Activated T-cell treated with anti-CD3 and anti-CD28 coated beads, Interleukin-2, amount 50 U/mL, for 24 hours (primary cell): ENCODE data around the gene DAD1.

Source experiments
- DNase-seq: peaks from one replicate; pipeline ENCODE4 v3.0.0-alpha.2; 2020
- H3K27ac Mint-ChIP-seq: 2 replicates; pipeline ENCODE4 v1.8.0; 2020; ENCODE audit warnings: mild to moderate bottlenecking, mixed read lengths
- H3K27me3 Mint-ChIP-seq: 2 replicates; pipeline ENCODE4 v1.8.0; 2020; ENCODE audit warnings: mixed read lengths
- H3K36me3 Mint-ChIP-seq: 2 replicates; pipeline ENCODE4 v1.8.0; 2020; ENCODE audit warnings: low read depth, mixed read lengths
- H3K4me1 Mint-ChIP-seq: 2 replicates; pipeline ENCODE4 v1.8.0; 2020; ENCODE audit warnings: low read depth, mixed read lengths
- H3K4me3 Mint-ChIP-seq: 2 replicates; pipeline ENCODE4 v1.8.0; 2020; ENCODE audit warnings: mild to moderate bottlenecking, moderate library complexity, mixed read lengths
- H3K9me3 Mint-ChIP-seq: 2 replicates; pipeline ENCODE4 v1.8.0; 2020; ENCODE audit warnings: mixed read lengths

DAD1 gene

DNA sequence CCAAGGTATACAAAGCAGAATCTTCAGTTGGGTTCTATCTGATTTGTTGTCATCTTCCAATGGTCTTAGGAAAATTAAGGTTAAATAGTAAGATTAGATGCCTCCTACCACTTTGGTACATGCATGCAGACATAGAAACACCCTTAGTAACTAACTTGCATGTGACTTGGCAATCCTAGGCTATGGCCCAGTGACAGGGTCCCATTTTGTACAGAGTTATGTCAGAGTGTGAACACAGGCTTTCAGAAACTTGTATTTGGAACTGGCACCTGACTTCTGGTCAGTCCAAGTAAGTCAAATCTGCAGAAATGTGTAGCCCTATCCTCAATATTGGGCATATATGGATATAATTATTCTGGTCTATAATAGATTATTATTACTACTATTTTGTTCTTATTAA, 53.1 kb downstream of the DAD1 start:
- Mint-ChIP-seq H3K4me1 (peaks cover 96% of the 10 kb centered on the region), H3K9me3 (no peaks in the 10 kb centered on the region), H3K27ac (peak overlapping the region; percentile 97), H3K4me3 (peak overlapping the region; percentile 86), H3K27me3 (no peaks in the 10 kb centered on the region), H3K36me3 (peaks cover 97% of the 10 kb centered on the region)
- no peak for DNase-seq

DNA sequence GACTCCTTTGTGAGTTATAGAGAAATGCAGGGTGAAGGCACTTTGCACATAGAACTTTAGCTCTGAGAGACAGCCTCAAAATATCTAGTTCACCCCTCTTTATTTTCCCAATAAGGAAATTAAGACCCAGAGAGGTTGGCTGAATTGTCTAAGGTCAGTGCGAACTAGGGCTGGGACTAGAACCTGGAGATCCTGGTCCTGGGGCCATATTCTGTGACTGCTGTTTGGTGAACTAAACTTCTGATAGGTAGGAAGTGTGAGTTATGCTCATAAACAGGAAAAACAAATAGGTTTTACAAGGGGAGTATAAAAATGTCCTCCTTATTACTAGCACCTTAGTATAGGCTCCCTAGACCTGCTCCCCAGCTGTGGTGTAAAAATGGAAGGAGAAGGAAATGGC, 53.9 kb downstream of the DAD1 start:
- Mint-ChIP-seq H3K4me1 (peaks cover 94% of the 10 kb centered on the region), H3K36me3 (peaks cover 95% of the 10 kb centered on the region), H3K4me3 (peak overlapping the region; percentile 86), H3K9me3 (no peaks in the 10 kb centered on the region), H3K27ac (peak overlapping the region; percentile 97), H3K27me3 (no peaks in the 10 kb centered on the region)
- no peak for DNase-seq

DNA sequence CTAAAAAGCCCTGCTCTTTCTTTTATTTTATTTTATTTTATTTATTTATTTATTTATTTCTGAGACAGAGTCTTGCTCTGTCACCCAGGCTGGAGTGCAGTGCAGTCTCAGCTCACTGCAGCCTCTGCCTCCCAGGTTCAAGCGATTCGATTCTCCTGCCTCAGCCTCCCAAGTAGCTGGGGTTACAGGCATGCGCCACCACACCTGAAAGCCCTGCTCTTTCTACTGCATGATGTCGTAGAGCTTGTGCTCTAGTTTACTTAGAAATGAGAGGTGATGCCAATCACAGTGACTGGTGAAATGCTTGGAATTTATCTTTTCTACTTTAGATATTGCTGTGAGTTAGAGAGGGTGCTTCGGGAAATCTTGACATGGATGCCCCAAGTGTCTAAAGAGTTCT, 54.5 kb downstream of the DAD1 start:
- Mint-ChIP-seq H3K27ac (peak overlapping the region; percentile 97), H3K27me3 (no peaks in the 10 kb centered on the region), H3K9me3 (no peaks in the 10 kb centered on the region), H3K4me1 (peaks cover 94% of the 10 kb centered on the region), H3K36me3 (peaks cover 95% of the 10 kb centered on the region), H3K4me3 (peak overlapping the region; percentile 86)
- DNase-seq: no peak

DNA sequence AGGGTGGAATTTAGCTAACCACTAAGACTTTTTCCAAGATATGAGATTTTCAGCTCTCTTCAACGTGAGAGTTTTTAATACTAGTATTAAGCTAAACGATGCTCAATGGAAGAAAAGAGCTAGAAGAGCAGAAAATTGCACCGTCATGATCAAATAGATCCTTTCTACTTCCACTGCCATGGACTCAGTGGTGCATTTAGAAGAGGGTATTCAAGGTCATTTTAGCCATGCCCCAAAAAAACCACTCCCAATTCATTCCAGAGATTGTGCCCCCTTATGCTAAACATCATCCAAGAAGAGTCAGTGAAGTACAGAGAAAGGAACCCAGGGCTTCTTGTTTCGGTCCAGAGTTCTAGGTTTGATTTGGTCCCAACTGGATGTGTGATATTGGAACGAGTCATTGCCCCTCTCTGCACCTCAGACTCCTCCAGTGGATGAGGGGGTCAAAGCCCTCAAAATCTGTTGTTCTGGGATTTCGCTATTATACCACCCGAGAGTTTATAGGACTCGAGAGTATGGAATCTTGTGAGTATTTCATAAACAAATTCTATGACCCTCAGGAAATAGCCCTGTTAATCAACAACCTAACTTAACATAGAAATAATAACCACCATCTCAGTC, 55.2 kb downstream of the DAD1 start:
- DNase-seq: no peak
- Mint-ChIP-seq H3K27me3 (no peaks in the 10 kb centered on the region), H3K4me1 (peaks cover 94% of the 10 kb centered on the region), H3K36me3 (peaks cover 95% of the 10 kb centered on the region), H3K27ac (peak overlapping the region; percentile 97), H3K9me3 (no peaks in the 10 kb centered on the region), H3K4me3 (peak overlapping the region; percentile 86)

DNA sequence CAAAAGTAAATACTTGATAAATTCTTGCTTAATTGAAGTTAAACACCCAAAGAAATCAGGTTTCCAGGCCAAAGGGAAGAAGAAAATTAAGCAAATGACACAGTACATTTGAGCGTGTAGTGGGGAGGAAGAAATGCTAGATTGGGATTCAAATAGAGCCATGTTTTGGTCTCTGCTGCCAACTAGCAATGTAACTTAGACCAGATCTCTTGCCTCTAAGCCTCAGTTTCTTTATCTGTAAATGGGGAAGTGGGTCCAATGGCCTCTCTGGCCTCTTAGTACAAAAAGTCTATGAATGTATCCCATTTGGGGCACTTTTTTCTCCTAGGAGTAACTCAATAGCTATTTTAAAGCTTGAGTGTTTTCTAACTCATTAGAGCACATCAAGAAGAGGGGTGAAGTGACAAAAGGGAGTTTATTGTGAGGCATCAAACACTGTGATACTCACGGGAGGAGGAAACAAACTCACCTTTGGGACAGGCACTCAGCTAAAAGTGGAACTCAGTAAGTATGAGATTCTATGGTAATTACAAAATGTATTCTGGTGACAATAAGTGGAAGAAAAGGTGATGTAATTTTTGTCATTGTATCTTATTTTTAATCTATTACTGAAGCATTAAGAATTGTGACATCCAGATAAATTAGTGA, 55.8 kb downstream of the DAD1 start:
- Mint-ChIP-seq H3K27me3 (no peaks in the 10 kb centered on the region), H3K4me3 (peak overlapping the region; percentile 86), H3K4me1 (peaks cover 94% of the 10 kb centered on the region), H3K36me3 (peaks cover 95% of the 10 kb centered on the region), H3K27ac (peak overlapping the region; percentile 97), H3K9me3 (no peaks in the 10 kb centered on the region)
- DNase-seq: no peak

DNA sequence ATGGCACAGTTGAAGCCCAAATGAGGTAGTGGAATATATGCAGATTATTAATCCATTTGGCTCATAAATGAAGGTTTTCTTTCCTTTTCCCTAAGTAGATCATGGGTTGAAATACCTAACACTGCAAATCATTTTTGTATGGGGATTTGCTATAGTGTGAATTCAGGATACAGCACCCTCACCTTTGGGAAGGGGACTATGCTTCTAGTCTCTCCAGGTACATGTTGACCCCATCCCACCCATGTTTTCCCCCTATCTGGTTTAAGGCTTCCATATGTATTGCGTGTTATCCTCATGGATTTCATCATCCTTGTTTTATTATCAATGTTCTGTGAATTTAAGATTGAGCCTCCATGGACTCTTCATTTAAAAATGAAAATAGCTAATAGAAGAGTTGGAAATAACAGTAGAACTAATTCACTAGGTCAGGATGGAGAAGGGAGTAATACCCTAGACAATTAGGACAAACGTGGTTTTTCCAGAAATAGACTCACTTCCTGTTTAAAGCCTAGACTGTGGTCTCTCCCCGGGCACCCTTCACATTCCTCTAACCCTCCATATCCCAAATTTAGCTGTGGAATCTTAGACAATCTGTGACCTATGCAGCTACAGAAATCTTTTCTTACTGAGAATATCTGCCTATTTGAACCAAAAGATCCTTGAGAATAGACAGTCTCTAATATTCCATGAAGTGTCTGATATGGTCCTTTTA, 56.5 kb downstream of the DAD1 start:
- Mint-ChIP-seq H3K27ac (peak overlapping the region; percentile 97), H3K36me3 (peaks cover 95% of the 10 kb centered on the region), H3K4me3 (peak overlapping the region; percentile 86), H3K27me3 (no peaks in the 10 kb centered on the region), H3K9me3 (no peaks in the 10 kb centered on the region), H3K4me1 (peaks cover 91% of the 10 kb centered on the region)
- DNase-seq: no peak

DNA sequence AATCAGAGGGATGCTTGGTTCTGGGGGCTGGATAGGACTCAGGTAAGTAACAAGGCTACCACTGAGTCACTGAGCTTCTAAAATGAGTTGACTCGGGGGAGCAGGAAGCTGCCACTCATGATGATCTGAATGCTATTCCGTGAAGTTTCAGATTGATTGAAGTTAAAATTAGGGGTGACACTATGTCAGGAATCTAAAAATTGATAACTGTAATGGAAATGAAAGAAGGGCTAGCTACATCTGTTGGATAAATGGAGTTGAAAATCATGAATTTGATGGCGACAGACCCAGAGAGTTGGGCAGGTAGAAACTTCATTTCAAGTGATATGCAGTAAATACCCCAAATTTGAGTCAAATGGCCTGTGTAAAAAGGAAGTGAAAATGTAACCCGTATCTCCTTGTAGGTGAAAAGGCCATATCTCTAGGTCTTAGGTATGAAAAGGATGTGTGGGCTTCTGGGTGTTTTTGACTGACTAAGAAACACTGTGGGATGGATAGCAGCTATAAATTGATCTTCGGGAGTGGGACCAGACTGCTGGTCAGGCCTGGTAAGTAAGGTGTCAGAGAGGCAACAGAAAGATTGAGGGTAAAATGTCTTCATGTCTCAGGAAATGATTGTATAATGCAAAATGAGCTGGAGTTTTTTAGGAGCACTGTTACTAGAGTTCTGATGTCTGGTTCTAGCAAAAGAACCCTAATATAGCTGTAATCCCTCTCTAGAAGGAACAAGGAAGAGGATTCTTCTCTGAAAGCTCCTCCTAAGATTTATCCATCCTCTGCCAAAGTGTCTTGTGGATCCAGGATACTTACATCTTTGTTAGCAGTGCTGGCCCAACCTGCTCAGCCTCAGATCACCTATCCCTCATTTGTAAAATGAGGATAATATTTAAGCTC, 57.3 kb downstream of the DAD1 start:
- Mint-ChIP-seq H3K36me3 (peaks cover 95% of the 10 kb centered on the region), H3K27ac (peak overlapping the region; percentile 97)

DNA sequence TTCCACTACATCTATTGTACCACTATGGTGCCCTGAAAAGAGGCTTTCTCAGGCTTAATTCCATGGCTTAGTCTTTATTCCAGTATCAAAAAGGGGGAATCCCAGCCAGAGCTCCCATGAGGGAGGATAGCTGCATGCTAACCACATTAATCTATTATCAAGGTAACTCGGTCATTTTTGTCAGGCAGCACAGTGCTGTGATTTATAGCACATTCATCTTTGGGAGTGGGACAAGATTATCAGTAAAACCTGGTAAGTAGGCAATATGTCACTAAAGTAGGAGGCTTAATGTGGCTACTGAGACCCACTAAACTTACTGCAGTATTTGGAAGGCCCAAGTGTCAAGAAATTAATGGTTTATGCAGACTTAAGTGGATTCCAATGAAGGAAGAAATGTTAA, 58.9 kb downstream of the DAD1 start:
- Mint-ChIP-seq H3K27ac (peak overlapping the region; percentile 99), H3K4me1 (peaks cover 92% of the 10 kb centered on the region), H3K27me3 (no peaks in the 10 kb centered on the region), H3K36me3 (peaks cover 97% of the 10 kb centered on the region), H3K9me3 (no peaks in the 10 kb centered on the region), H3K4me3 (peak overlapping the region; percentile 86)
- no peak for DNase-seq

More for the DNA sequence above, 57.3 kb downstream of the DAD1 start:
- peak overlapping the region; percentile 86 for H3K4me3 Mint-ChIP-seq
- H3K27me3 Mint-ChIP-seq: no peaks in the 10 kb centered on the region
- peaks cover 91% of the 10 kb centered on the region for H3K4me1 Mint-ChIP-seq
- DNase-seq: no peak
- H3K9me3 Mint-ChIP-seq: no peaks in the 10 kb centered on the region

DNA sequence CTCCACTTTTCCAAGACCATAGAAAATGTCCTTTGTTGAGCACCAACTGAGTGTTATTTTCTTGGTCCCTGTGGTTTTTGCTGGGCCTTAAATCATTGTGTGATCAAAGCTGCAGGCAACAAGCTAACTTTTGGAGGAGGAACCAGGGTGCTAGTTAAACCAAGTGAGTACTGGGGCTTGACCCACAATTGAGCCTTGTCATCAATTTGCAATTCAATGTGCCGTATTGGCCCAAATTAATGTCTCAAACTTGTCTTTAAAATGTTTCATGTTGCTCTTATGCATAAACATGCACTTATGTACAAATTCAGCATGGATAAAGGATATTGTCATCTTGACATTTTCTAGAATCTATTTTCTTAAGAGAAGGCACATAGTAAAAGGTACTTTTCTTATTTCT, 62.3 kb downstream of the DAD1 start:
- H3K27ac Mint-ChIP-seq: peak overlapping the region; percentile 99
- H3K27me3 Mint-ChIP-seq: no peaks in the 10 kb centered on the region
- H3K9me3 Mint-ChIP-seq: no peaks in the 10 kb centered on the region
- no peak for DNase-seq
- peaks cover 92% of the 10 kb centered on the region for H3K4me1 Mint-ChIP-seq
- H3K36me3 Mint-ChIP-seq: peaks cover 98% of the 10 kb centered on the region
- peak overlapping the region; percentile 86 for H3K4me3 Mint-ChIP-seq

DNA sequence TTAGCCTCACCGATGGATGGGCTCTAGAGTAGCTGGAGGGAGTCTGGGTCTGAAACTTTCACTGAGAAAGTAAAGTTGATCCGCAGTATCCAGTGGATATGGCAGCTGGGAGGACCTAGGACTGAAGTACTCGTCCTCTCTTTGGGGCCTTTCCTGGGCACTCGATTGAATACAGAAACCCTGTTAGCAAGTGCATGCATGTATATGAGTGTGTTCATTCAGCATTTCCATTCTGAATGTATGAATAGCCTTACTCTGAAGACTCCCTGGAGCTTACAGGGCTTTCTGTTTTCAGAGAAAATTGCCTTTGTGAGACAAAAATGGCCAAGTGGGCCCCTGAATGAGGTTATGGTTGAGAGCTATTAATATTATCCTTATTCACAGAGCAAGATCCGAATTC, 62.8 kb downstream of the DAD1 start:
- Mint-ChIP-seq H3K27me3 (no peaks in the 10 kb centered on the region), H3K4me1 (peaks cover 91% of the 10 kb centered on the region), H3K4me3 (peak overlapping the region; percentile 86), H3K36me3 (peaks cover 98% of the 10 kb centered on the region), H3K27ac (peak overlapping the region; percentile 99), H3K9me3 (no peaks in the 10 kb centered on the region)
- no peak for DNase-seq

DNA sequence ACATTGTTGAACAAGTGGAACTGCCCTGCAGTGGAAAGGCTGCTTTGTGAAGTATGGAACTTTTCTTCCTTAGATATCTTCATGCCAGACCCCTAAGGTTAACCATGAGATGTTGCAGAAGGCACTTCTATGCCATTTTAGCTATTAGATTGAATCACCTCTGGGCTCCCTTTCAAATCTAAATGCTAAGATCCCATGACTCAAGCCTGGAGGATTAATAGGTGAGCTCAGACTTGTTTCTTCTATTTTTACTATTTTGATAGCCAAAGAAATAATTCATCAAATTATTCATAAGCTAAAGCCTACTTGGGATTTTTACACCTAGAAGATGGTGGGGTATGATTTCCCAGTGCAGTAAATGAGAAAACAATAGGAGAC, 64.3 kb downstream of the DAD1 start:
- no peak for DNase-seq
- H3K4me1 Mint-ChIP-seq: peaks cover 93% of the 10 kb centered on the region
- H3K27me3 Mint-ChIP-seq: no peaks in the 10 kb centered on the region
- no peaks in the 10 kb centered on the region for H3K9me3 Mint-ChIP-seq
- peaks cover 99% of the 10 kb centered on the region for H3K36me3 Mint-ChIP-seq
- peak overlapping the region; percentile 99 for H3K27ac Mint-ChIP-seq
- H3K4me3 Mint-ChIP-seq: peak overlapping the region; percentile 86

DNA sequence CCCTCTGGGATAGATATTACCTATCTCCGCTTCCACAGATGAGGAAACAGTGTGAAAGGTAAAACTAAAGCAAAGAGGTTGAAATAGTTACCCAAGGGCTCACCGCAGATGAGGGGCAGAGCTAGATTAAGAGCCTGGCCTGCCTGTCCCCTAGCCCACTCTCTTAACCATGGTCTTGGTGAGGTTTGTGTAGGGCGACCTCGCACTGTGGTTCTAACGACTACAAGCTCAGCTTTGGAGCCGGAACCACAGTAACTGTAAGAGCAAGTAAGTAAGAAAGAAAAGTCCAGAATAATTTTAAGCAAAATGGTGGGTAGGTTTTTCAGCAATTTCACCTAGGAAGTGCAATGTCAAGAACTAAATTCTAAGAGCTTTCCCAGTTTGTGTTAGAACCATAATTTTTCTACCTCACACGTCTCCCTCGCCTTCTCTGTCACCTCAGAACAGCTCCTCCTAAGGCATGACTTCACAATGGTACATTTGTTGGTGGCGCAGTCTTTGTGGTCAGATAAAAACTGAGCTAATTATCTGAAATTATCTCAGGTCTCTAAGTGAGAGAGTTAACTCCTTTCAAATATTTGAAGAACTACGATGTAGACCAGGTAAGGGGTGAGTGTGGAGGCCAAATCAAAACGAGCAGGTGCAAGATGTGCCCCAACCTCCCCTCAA, 64.8 kb downstream of the DAD1 start:
- Mint-ChIP-seq H3K4me3 (peak overlapping the region; percentile 86), H3K9me3 (no peaks in the 10 kb centered on the region), H3K27me3 (no peaks in the 10 kb centered on the region), H3K36me3 (peaks cover 99% of the 10 kb centered on the region), H3K27ac (peak overlapping the region; percentile 99), H3K4me1 (peaks cover 93% of the 10 kb centered on the region)
- no peak for DNase-seq

DNA sequence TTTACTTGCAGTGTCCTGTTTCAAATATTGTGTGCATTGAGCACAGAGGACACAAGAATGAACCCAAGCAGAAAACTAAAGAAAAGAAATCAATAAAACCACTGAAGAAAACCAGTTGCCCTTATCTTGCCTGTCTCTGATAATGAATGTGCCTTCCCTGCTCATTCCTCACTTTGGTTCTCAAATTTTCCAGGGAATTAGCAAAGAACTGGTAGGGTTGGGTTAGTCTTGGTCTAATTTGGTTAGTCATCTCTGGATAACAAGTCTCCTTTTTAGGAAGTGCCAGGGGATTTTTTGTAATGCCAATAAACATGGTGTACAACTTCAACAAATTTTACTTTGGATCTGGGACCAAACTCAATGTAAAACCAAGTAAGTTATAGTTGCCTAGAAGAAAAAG, 65.7 kb downstream of the DAD1 start:
- Mint-ChIP-seq H3K27me3 (no peaks in the 10 kb centered on the region), H3K4me1 (peaks cover 92% of the 10 kb centered on the region), H3K36me3 (peaks cover 99% of the 10 kb centered on the region), H3K27ac (peak overlapping the region; percentile 99), H3K9me3 (no peaks in the 10 kb centered on the region), H3K4me3 (peak overlapping the region; percentile 86)
- no peak for DNase-seq

DNA sequence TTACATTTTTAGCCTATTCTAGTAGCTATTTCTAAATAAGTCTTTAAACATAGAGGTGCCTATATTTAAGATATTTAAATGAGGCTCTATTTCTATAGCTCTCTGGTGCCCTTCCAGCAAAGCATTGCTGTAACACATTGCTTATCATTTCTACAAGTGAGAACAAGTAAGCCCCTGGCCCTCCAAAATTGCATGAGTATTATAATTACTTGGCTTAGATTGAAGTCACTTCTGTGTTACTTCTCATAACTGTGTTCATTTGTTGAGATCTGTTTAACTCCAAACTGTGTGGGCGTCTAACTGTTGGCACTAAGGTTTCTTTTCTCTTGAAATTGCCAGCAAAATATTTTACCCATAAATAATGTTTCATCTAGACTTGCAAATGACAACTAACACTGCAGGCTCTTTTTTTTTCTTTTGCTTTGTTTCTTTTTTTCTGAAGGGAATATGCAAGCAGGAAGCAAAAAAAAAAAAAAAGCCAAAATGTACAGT, 66.5 kb downstream of the DAD1 start:
- peaks cover 95% of the 10 kb centered on the region for H3K4me1 Mint-ChIP-seq
- H3K27me3 Mint-ChIP-seq: no peaks in the 10 kb centered on the region
- H3K9me3 Mint-ChIP-seq: no peaks in the 10 kb centered on the region
- peak overlapping the region; percentile 86 for H3K4me3 Mint-ChIP-seq
- H3K36me3 Mint-ChIP-seq: peaks cover 99% of the 10 kb centered on the region
- peak overlapping the region; percentile 99 for H3K27ac Mint-ChIP-seq
- DNase-seq: no peak
